UCSD-AML1 (cell line): ENCODE results near the gene EVI5L.
"Not testable (repeated sequence)": the region's sequence is repeated elsewhere in the genome, so short reads cannot be mapped to it uniquely, and the experiment has no call there.

Source experiments
- DNase-seq: peaks from one replicate; lab custom pipeline; 2025; ENCODE audit not compliant: unreplicated experiment; lab: John Stamatoyannopoulos, UW

EVI5L gene

GRCh38 chr19:7829561-7830271, at the start of gene EVI5L:
Gene EVI5L, plus strand, starts transcription at chr19:7830218. Its CDS starts 16,325 bp downstream, at chr19:7846543.
- peak; percentile 100 for DNase-seq

- DNase-seq, result no peak
Measured at GRCh38 chr19:7781157-7781556, 48.9 kb upstream of the EVI5L start.

- DNase-seq, result no peak
Measured at GRCh38 chr19:7783991-7784423, 46.0 kb upstream of the EVI5L start.

GRCh38 chr19:7784856-7785255, 45.2 kb upstream of the EVI5L start:
- no peak for DNase-seq

GRCh38 chr19:7787141-7787540, 42.9 kb upstream of the EVI5L start:
- DNase-seq, result no peak

GRCh38 chr19:7787602-7788177, 42.3 kb upstream of the EVI5L start:
- no peak for DNase-seq

- no peak for DNase-seq
Measured at GRCh38 chr19:7788178-7788932, 41.7 kb upstream of the EVI5L start.

GRCh38 chr19:7788933-7789323, 41.1 kb upstream of the EVI5L start:
- DNase-seq, result no peak

GRCh38 chr19:7789447-7789846, 40.6 kb upstream of the EVI5L start:
- DNase-seq, result no peak

- DNase-seq, result no peak
Measured at GRCh38 chr19:7790416-7790815, 39.6 kb upstream of the EVI5L start.

GRCh38 chr19:7792281-7792680, 37.7 kb upstream of the EVI5L start:
- no peak for DNase-seq

GRCh38 chr19:7792701-7793100, 37.3 kb upstream of the EVI5L start:
- not testable (repeated sequence) for DNase-seq

GRCh38 chr19:7793493-7793892, 36.5 kb upstream of the EVI5L start:
- DNase-seq, result no peak

- DNase-seq, result no peak
Measured at GRCh38 chr19:7795555-7796161, 34.4 kb upstream of the EVI5L start.

GRCh38 chr19:7799640-7800355, 30.2 kb upstream of the EVI5L start:
- peak; percentile 61 for DNase-seq

GRCh38 chr19:7801020-7801570, 28.9 kb upstream of the EVI5L start:
- DNase-seq, result no peak

GRCh38 chr19:7806234-7806633, 23.8 kb upstream of the EVI5L start:
- DNase-seq, result no peak

GRCh38 chr19:7806876-7807275, 23.1 kb upstream of the EVI5L start:
- DNase-seq, result no peak

- DNase-seq, result no peak
Measured at GRCh38 chr19:7808108-7808507, 21.9 kb upstream of the EVI5L start.

GRCh38 chr19:7811989-7812388, 18.0 kb upstream of the EVI5L start:
- no peak for DNase-seq

GRCh38 chr19:7815325-7815724, 14.7 kb upstream of the EVI5L start:
- DNase-seq, result peak; percentile 27
